SHP77 (cell line): ENCODE results near the gene VCL.
"Not testable (repeated sequence)": the region's sequence is repeated elsewhere in the genome, so short reads cannot be mapped to it uniquely, and the experiment has no call there.

ENCODE experiments used
- DNase-seq, 2 experiments: peaks; one replicate each; lab custom pipeline; 2025; lab: John Stamatoyannopoulos, UW

The VCL gene

DNA sequence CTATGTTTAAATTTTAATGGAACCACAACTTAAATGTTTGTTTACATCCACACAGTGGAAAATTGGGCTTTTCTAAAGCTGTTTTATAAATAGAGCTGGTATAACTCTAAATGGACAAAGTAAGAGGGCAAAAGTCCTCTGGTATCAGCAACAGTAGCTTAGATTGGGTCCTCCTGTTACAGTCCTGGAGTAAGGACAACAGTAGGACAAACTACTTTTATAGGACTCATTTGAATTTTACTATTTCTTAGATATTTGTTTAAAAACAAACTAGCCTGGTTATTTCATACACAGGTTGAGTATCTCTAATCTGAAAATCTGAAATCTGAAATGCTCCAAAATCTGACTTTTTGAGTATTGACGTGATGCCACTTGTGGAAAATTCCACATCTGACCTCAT is 8.4 kb downstream of the VCL start:
- no peak for DNase-seq

DNA sequence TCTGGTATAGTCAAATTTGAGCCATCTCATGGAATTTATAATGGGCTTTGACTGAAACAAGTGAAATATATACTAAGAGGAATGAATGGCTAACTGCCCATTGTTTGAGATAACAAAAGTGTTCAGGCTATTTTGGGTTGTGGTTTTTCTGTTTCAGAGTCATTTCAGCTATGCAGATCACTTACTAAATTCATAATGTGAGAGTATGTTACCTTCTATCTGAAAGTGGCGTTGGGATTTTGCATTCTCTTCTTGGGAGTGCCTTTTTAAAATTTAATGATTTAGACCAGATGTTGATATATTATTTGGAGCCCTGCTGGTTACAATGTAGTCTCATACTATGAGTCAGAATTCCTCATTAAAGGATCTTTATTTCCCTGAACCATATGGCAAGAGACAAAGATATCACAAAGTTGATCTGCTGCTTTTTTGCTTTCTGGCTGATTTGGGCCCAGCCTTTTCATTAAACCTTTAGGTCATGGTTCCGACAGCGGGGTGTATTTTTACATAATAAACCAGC is 10.4 kb downstream of the VCL start:
- no peak for DNase-seq

DNA sequence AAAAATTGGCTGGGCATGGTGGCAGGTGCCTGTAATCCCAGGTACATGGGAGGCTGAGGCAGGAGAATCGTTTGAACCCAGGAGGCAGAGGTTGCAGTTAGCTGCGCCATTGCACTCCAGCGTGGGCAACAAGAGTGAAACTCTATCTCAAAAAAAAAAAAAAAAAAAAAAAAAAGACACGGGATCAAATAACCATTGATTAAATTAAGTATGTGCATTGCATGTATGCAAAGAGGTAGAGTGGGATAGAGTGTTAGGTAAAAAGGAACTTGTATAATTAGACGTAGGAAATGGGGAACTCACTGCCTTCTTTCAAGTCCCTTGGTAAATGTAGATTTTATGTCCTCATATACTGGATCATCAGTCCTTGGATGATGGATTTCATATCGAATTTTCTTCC is 13.1 kb downstream of the VCL start:
- no peak for DNase-seq

DNA sequence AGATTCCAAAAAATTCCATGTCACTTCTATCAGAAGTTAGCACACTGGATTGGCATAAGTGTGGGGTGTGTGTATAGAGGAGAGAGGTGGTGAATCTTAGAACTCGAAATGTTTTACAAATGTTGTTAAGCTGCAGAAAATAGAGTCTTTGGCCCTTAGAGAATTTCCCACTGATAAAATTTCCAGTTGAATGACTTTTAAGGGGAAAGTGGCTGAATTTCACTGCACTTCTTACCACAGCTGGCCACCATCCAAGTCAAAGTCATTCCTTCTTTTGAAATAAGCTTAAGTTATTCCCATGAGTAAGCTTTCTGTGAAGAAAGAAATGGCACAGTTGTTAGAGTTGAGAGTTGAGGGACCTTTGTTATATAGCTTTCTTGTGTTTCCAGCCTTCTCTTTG is 13.9 kb downstream of the VCL start:
- no peak for DNase-seq

DNA sequence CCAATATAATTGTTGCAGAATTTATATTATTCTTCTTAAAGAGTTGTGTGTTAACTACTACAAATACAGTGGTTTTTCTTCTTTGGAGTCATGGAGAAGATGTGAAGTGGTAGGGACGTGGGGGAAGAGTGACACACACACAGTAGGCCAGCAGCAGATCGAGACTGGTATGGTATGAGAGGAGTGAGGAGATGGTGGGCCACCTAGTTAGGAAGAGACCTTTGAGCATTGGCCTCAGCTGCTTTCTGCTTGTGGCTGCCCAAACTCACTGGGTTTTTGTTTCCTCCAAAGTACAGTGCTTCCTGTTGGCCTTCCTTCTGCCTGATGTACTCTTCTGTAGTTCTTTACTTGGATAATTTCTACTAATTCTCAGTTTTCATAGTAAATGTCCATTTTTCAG is 14.6 kb downstream of the VCL start:
- no peak for DNase-seq

DNA sequence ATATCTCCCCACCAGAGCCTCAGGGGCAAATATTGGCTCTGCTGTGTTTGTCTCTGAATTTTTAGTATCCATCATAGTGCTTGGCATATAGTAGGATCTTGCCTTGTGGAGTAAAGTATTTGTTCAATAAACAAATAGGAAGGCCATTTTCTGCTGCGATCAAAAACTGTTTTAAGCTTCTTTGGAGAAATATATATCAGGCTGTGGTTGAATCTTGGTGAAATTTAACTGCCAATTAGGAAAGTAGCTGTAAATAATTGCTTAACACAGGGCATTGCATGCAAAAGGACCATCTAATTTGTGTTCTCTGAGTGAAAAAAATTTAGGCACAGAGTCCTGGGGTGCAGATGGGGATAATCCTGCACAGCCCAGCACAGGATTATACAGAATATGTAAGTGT is 15.1 kb downstream of the VCL start:
- no peak for DNase-seq

DNA sequence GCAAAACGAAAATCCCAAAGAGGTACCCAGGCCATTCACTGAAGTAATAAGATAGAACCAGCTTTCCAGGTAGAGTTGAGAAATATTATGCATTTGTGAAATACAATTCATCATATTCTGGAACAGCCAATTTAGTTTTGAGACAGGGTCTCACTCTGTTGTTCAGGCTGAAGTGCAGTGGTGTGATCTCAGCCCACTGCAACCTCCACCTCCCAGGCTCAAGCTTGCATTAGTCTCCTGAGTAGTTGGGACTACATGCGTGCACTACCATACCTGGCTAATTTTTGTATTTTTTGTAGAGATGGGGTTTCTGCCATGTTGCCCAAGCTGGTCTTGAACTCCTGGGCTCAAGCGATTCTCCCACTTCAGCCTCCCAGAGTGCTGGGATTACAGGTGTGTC is 16.7 kb downstream of the VCL start:
- DNase-seq = not testable (repeated sequence)

DNA sequence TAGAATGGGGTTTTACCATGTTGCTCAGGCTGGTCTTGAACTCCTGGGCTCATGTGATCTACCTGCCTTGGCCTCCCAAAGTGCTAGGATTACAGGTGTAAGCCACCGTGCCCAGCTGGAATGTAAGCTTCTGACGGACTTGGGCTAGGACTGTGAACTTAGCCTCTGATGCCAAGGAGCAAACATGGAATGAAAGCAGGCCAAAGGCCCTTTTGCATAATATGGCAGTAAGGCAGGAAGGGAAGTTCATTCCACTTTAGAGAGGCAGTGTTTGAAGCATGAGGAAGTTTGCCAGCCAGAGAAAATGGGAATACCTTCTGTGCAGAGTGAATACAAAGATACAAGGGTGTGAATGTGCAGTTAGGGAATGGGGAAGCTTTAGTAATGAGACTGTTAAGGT is 20.3 kb downstream of the VCL start:
- DNase-seq = no peak

DNA sequence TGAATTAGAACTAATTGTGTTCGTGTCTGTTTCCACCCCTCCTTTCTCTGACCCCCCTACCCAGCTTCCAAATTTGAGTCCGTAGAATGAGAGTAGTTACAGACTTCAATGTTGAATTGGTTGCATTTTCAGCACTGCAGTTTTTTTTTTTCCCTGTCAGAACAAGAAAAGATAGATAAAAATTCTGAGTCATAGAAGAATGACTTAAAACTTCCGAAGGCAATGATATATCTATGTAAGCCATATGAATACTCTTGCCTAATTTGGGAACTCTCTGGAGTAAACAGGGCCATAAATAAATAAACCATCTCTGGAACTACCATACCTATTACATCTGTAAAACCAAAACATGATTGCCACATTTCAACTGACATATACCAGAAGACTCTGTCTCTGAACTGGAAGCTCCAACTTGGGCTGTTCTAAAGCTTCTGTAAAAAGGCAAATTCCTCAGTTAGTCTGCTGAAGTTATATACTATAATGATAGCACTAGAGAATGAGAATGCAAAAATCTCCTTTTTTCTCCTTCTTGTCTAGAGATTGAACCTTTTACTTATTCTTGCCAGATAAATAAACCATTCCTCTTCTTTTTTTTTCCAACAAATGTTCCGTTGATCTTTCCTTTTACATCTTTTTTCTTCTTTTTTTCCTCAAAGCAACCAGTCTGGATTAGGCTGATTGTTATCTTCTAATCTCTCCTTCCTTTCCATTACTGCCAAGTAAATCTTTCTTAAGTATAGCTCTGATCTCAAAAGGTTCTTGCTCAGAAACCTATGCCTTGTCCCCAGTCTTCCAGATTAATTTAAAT is 23.5 kb downstream of the VCL start:
- no peak for DNase-seq

DNA sequence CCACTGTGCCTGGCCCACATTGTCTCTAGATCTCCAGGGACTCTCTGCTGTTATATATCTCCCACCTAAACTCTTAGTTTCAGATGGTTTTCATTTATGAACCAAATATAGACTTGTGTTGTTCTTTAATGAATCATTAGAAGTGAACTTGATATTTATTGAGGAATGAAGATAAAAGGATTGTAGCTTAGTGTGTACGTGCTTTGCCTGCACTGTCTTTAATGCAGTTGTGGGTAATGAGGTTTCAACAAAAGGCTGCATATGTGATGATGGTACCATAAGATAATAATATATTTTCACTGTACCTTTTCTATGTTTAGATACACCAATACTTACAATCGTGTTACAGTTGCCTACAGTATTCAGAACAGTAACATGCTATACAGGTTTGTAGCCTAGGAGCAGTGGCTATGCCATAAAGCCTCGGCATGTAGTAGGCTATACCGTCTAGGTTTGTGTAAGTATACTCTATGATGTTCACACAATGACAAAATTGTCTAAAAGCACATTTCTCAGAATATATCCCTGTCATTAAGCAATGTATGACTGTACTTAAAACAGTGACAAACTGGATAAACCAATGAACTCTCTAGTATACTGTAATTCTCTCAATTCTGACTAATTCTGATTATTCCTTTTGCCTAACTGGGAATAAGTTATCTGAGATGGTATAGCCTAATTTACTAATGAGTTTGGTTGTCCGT is 25.2 kb downstream of the VCL start:
- DNase-seq = no peak

DNA sequence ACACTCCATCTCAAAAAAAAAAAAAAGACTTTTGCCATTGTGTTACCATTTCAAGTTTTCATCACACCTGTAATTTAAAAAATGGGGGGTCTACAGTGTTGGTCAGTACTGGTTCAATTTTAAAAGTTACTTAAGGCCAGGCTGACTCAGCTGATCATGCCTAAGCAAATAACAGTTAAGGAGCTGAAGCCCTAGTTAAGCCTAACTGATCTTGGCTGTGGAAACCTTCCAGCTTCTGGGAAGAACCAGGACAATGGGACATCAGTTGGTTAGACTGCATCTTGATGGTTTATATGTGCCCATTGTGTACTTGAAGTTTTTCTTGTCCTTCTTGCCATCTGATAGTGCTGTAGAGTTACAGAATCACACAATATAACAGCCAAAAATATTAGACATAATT is 26.7 kb downstream of the VCL start:
- DNase-seq = no peak

DNA sequence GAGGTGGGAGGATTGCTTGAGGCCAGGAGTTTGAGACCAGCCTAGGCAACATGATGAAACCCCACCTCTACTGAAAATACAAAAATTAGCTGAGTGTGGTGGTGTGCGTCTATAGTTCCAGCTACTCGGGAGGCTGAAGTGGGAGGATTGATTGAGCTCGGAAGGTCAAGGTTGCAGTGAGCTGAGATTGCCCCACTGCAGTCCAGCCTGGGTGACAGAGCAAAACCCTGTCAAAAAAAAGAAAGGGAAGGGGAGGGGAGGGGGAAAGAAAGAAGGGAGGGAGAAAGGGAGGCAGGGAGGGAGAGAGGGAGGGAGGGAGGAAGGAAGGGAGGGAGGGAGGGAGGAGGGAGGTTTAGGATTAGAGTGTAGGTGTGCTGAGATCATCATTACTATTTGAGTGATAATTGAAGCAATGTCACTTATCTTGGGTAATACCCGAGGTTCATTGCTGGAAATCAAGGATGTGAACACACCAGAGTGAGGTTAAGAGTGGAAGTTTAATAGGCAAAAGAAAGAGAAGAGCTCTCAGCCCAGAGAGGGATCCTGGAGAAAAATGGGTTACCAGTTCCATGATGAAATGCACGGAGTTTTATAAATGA is 27.6 kb downstream of the VCL start:
- no peak for DNase-seq

DNA sequence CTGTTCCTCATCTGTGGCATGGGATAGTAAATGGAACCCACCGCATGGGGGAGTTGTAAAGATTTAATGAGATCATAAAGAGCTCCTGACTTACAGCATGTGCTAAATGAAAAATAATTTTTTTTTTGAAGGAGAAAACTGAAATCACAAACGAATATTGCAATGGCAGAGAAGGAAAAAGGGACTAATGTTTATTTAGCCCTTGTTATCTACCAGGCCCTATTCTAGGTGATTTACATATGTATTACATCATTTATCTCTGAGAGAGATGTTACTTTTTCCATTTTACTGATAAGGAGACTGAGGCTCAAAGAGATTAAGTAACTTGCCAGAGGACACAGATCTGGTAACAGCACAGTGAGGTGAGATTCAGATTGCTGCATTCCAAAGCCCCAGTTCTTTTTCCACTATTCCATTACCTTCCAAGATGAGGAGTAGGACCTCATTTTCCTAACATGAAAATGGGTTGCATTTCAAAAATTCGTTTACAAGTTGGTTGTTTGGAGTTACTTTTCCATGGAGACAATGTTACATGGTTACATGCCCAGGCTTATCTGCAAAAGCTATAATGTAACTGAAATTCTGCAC is 28.6 kb downstream of the VCL start:
- no peak for DNase-seq

DNA sequence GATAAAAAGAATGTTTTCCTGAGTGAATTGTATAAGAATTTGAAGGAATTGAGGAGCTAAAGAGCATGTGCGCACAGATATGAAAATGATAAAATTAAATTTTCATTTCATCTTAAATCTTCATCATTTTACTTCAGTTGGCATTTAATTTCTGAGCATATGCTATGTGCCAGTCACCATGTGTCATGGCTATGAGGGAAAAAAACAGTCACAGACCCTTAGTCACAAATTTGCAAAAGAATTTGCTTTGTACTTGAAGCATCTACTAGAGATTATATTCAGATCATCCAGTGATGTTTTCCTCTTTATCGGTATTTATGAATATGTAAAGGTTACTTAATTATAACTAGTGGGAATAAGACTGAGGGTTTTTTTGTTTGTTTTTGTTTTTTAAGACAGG is 29.8 kb downstream of the VCL start:
- DNase-seq = no peak

DNA sequence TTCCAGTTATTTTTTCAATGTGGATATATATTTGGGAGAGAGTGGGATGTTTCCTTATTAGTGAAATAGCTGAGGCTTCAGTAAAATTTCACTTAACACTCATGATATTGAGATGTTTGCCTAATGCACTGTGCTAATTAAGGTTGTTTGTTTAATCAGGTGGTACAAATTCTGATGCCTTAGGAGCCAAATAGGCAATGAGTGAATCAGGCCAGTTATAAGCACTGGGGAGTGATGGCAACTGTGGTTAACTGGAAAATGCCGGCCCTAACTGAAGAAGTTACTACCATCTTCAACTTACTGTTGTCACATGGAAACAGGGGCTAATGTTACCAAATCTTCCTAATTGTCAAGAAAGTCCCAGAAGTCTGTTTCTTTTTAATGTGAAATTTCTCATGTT is 32.0 kb downstream of the VCL start:
- no peak for DNase-seq

DNA sequence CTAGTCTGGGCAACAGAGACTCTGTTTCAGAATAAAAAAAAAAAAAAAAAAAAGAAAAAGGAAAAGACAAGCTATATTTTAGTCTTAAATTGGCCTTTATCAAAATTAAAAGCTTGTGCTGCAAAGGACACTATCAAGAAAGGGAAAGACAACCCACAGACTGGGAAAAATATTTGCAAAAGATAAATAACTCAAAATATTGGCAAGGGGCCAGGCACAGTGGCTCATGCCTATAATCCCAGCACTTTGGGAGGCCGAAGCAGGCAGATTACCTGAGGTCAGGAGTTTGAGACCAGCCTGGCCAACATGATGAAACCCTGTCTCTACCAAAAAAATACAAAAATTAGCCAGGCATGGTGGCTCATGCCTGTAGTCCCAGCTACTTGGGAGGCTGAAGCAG is 34.3 kb downstream of the VCL start:
- not testable (repeated sequence) for DNase-seq

DNA sequence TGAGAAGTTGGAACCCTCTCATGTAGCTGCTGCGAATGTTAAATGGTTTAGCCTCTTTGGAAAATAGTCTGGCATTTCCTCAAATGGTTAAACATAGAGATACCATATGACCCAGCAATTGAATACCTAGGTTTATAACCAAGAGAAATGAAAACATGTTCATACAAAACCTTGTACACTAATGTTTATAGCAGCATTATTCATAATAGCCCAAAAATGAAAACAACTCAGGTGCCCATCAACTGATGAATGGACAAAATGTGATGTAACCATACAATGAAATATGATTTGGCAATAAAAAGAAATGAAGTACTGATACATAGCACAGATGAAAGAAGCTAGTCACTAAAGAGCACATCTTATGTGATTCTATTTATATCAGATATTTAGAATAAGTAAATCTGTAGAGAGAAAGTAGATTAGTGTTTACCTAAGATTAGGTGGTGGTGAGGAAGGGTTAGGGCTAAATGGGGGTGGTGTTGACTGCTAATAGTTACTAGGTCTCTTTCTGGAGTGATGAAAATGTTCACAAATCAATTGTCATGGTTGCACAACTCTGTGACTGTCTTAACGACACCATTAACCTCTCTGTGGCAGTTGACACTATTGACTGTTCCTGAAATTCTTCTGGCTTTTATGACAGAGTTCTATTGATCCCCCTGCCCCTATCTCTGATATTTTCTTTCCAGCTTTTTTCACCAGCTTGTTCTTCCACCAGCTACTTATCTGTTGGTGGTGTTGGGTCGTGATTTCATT is 35.2 kb downstream of the VCL start:
- no peak for DNase-seq

DNA sequence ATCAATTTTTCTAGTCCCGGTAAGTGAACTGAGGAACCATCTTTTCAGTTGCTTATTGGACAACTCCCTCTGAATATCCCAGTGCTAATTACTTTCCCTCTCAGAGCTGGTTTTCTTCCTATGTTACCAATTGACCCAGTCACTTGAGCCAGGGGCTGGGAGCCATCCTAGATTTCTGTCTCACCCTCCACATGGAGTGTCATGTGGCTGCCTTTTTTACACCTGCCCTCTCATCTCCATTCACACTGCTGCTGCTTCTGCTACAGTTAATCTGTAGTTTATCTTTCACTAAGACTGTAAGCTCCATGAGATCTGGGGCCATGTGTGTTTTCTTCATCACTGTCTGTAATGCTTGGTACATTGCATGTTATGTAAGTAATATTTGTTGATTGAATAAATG is 35.8 kb downstream of the VCL start:
- no peak for DNase-seq

DNA sequence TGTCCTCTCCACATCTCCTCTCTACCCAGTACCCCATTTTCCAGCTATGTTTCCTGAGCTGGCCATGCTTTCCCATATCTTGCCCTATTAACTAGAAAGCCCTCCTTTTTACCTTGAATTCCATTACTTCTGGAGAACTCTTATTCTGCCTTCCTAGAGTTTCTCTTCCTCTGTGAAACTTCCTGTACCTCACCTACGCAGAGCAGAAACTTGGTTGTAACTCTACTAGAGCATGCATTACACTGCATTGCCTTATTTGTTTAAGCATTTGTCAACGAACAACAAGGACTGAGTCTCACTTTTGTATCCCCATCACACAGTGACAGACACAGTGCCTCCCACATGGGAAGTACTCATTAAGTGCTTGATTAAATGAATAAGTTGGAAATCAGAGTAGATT is 36.4 kb downstream of the VCL start:
- no peak for DNase-seq

DNA sequence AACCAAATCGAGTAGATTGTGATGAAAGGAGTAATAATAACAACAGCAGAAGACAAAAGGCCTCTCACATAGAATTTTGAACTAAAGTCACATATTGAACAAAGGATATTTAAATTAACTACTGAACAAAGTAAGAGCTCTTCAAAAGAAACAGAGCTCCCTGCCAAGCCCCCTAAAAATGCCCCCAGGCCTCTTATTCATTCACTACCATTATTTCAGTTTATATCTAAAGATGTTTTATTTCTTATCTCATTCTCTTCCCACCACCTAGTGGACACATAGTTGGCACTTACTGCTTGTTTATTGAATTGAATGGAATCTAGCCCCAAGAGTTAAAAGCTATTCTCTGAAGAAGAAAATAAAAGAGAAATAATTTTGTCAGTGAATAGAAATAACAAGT is 37.4 kb downstream of the VCL start:
- DNase-seq = no peak

DNA sequence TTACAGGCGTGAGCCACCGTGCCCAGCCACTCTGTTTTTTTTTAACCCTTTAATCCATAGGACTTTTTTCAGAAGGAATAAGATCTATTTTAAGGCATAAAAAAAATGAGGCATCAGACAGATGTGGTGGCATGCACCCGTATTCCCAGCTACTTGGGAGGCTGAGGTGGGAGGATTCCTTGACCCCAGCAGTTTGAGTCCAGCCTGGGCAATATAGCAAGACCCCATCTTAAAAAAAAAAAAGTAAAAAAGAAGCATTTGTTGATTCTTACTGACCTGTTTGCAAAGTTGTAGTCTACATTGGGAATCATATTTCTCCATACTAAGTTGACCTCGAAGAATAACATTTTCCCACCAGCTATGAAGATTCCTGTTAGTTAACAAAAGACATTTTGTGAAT is 38.6 kb downstream of the VCL start:
- DNase-seq = no peak

DNA sequence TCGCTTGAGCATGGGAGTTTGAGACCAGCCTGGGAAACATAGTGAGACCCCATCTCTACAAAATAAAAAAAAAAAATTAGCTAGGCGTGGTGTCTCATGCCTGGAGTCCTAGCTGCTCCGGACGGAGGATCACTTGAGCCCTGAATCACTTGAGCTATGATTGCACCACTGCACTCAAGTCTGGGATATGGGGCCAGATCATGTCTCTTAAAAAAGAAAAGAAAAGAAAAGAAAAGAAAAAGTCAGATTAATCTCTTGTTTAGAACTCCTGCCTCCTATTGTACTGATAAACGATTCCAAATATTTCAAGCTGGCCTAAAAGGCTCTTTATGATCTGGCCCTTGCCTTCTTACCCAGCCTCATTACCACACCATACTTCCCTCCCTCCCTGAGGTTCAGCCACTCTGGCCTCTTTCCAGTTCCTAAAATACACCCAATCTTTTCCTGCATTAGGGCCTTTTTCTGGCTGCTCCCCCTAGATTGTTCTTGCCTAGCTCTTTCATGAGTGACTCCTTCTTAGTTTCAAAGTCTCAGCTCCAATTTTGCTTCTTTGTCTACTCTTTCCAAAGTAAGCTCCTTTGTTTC is 41.7 kb downstream of the VCL start:
- no peak for DNase-seq
